Activated CD4-positive, alpha-beta T cell treated with anti-CD3 and anti-CD28 coated beads, Interleukin-2, amount 10 ng/mL, durations not matched to agents 24 days and 14 days (primary cell): Measurements from ENCODE around the gene SGSH. TPM values are rescaled to one million over a fixed set of nuclear protein-coding genes. Genes with fewer than 3 reads are reported as not detected.
"Not testable (repeated sequence)": the region's sequence is repeated elsewhere in the genome, so short reads cannot be mapped to it uniquely, and the experiment has no call there.

Experiments
- DNase-seq: peaks from one replicate; pipeline ENCODE4 v3.0.0; 2022
- H3K27ac Mint-ChIP-seq: one replicate; pipeline ENCODE4 v1.8.0; 2022; ENCODE audit warnings: mild to moderate bottlenecking, mixed read lengths
- H3K27me3 Mint-ChIP-seq: one replicate; pipeline ENCODE4 v1.8.0; 2022; ENCODE audit warnings: mixed read lengths
- H3K36me3 Mint-ChIP-seq: one replicate; pipeline ENCODE4 v1.8.0; 2022; ENCODE audit warnings: low read depth, mild to moderate bottlenecking, mixed read lengths
- H3K4me1 Mint-ChIP-seq: one replicate; pipeline ENCODE4 v1.8.0; 2021; ENCODE audit warnings: mixed read lengths
- H3K4me3 Mint-ChIP-seq: one replicate; pipeline ENCODE4 v1.8.0; 2022; ENCODE audit warnings: mild to moderate bottlenecking, moderate library complexity, mixed read lengths
- H3K9me3 Mint-ChIP-seq: one replicate; pipeline ENCODE4 v1.8.0; 2021; ENCODE audit warnings: mixed read lengths
- intact Hi-C: fragments of 100-400 bp; cut with micrococcal nuclease; formaldehyde crosslinking; loops from one replicate; pipeline ENCODE4 v1.15.1; 2023
- total RNA-seq: library from RNA; stranded (reverse); gene quantifications from 2 replicates; pipeline ENCODE4 v1.2.3, GENCODE V29; 2022

SGSH gene
- total RNA-seq, 1 donor from 2014 or later: 22.5 TPM

DNA sequence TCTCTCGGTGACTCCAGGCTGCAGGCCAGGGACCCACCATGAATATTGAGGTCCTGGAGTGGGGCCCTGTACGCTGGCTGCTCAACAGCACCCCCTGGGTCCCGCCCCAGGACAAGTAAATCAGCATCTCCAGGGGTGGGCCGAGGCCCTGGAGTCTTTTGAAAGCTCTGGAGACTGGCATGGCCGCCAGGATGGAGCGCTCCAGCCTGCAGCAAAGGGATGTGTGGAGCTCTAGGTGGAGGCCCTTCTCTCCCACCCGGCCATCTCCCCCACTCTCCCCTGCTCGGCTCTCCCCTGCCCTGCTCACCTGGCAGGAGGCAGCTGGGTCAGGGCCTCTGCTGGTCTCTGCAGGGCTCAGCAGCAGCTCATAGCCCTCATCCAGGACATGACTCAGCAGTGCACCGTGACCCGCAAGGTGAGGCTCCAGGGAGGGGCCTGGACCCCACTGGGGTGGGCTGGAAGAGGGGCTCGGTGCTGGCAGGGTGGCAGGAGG, 16.6 kb downstream of the SGSH start:
- Mint-ChIP-seq H3K27ac (no peak overlapping the region), H3K4me3 (no peak overlapping the region), H3K36me3 (no peaks in the 10 kb centered on the region), H3K9me3 (no peaks in the 10 kb centered on the region), H3K4me1 (no peaks in the 10 kb centered on the region), H3K27me3 (no peaks in the 10 kb centered on the region)
- intact Hi-C loops: no loop called here
- no peak for DNase-seq

DNA sequence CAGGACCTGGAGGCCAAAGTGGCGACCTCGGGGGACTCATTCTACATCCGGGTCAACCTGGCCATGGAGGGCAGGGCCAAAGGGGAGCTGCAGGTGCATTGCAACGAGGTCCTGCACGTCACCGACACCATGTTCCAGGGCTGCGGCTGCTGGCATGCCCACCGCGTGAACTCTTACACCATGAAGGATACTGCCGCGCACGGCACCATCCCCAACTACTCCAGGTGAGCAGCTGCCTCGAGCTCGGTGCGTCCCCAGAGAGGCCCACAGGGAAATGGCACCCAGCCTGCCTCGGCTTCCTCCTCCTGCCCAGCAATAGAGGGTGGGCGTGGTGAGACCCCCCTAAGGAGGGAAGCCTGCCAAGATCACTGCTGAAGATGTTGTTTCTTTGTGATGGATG, 17.9 kb downstream of the SGSH start:
- no peaks in the 10 kb centered on the region for H3K36me3 Mint-ChIP-seq
- no peak overlapping the region for H3K27ac Mint-ChIP-seq
- intact Hi-C loops: no loop called here
- no peaks in the 10 kb centered on the region for H3K4me1 Mint-ChIP-seq
- DNase-seq: no peak
- H3K27me3 Mint-ChIP-seq: no peaks in the 10 kb centered on the region
- no peaks in the 10 kb centered on the region for H3K9me3 Mint-ChIP-seq
- H3K4me3 Mint-ChIP-seq: no peak overlapping the region

- H3K4me1 Mint-ChIP-seq: no peaks in the 10 kb centered on the region
- no peaks in the 10 kb centered on the region for H3K36me3 Mint-ChIP-seq
- H3K9me3 Mint-ChIP-seq: no peaks in the 10 kb centered on the region
- DNase-seq: no peak
- intact Hi-C loops: no loop called here
- no peak overlapping the region for H3K27ac Mint-ChIP-seq
- H3K27me3 Mint-ChIP-seq: no peaks in the 10 kb centered on the region
- H3K4me3 Mint-ChIP-seq: no peak overlapping the region
These were observed 18.7 kb downstream of the SGSH start for GRCh38 chr17:80201446-80201845.

GRCh38 chr17:80199295-80199694, 20.8 kb downstream of the SGSH start:
- DNase-seq, intact Hi-C loops, H3K4me1 Mint-ChIP-seq, H3K27ac Mint-ChIP-seq, H3K36me3 Mint-ChIP-seq, H3K9me3 Mint-ChIP-seq, H3K4me3 Mint-ChIP-seq, H3K27me3 Mint-ChIP-seq: not testable (repeated sequence)

GRCh38 chr17:80198144-80198661, 21.9 kb downstream of the SGSH start:
- Mint-ChIP-seq H3K27ac (no peak overlapping the region), H3K27me3 (peaks cover 2% of the 10 kb centered on the region), H3K36me3 (no peaks in the 10 kb centered on the region), H3K9me3 (peaks cover 4% of the 10 kb centered on the region), H3K4me1 (no peaks in the 10 kb centered on the region), H3K4me3 (no peak overlapping the region)
- intact Hi-C loops: no loop called here
- DNase-seq: no peak

DNA sequence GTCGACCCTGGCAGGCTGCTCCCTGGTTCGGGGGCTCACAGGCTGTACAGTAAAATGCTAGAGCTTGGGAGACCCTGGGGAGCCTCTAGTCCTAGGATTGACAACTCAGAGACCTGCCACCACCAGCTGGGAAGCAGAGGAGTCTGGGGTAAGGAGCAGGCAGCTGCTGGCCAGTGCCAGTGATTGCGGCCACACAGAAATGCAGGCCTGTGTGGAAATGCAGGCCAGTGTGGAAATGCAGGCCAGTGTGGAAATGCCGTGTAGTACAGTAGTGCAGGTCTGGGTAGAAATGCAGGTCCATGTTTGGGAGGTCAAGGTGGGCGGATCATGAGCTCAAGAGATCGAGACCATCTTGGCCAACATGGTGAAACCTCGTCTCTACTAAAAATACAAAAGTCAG, 23.5 kb downstream of the SGSH start:
- intact Hi-C loops: loop anchor here (1.0 kb wide), 1 partner anchor 57 kb away; no protein-coding TSS in a partner anchor
- DNase-seq: no peak
- Mint-ChIP-seq H3K4me1 (no peaks in the 10 kb centered on the region), H3K36me3 (no peaks in the 10 kb centered on the region), H3K4me3 (no peak overlapping the region), H3K9me3 (peaks cover 4% of the 10 kb centered on the region), H3K27ac (no peak overlapping the region), H3K27me3 (peaks cover 5% of the 10 kb centered on the region)

DNA sequence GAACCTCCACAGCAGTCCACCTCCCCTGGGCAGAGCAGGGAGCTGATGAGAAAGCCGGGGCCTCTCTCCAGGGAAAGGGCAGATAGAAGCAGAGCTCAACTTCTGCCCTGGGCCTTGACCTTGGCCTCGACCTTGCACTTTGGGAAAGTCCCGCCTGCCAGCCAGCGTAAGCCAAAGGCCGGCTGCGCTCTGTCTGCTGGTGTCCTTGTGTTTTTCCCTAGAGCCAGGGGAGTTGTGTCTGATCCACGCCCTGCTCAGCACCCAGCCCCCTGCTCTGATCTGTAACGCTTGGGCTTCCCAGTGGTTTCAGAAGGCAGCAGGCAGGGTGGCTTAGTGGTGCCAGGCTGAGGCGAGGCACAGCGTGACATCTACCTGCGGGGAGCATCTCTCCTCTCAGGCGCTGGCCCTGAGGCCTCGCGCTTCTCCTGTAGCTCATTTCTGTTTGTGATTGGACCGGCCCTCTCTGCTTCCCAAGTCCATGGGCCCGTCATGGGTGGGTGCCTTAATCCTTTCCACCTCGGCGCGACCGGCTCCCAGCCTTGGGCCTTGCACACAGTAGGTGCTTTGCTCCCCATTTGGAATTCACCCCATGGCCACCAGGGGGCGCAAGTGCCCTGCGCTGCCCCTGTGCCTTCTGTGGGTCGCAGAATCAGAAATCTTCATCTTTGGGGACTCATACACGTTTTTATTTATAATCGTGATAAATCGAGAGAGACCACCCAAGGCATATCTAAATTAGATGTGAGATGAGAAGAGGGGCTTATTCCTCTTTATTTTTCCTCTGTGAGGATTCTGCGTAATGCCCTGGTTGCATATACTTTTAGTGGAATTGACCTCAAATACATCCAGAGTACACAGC, 24.2 kb downstream of the SGSH start:
- Mint-ChIP-seq H3K4me1 (no peaks in the 10 kb centered on the region), H3K27me3 (peaks cover 5% of the 10 kb centered on the region), H3K27ac (no peak overlapping the region), H3K4me3 (no peak overlapping the region), H3K36me3 (no peaks in the 10 kb centered on the region), H3K9me3 (peaks cover 4% of the 10 kb centered on the region)
- intact Hi-C loops: loop anchor here (1.0 kb wide), 1 partner anchor 57 kb away; no protein-coding TSS in a partner anchor
- DNase-seq: peak; percentile 86

DNA sequence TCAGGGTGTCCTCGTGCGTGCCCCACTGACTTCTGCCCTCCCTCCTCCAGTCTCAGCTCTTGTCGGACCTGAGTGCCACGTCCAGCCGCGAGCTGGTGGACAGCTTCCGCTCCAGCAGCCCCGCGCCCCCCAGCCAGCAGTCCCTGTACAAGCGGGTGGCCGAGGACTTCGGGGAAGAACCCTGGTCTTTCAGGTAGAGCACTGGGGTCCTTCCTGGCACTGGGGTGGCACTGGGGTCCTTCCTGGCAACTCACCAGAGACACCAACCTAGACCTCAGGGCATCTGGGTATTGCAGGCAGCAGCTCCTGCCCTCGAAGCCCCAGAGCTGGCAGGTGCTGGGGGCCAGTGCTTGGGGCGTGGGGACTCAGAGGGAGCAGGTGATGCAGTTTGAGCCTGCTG, 25.0 kb downstream of the SGSH start:
- Mint-ChIP-seq H3K36me3 (no peaks in the 10 kb centered on the region), H3K9me3 (peaks cover 4% of the 10 kb centered on the region), H3K4me1 (no peaks in the 10 kb centered on the region), H3K27me3 (peaks cover 5% of the 10 kb centered on the region), H3K4me3 (no peak overlapping the region), H3K27ac (no peak overlapping the region)
- no peak for DNase-seq
- intact Hi-C loops: no loop called here

- no peak overlapping the region for H3K4me3 Mint-ChIP-seq
- H3K27ac Mint-ChIP-seq: no peak overlapping the region
- H3K9me3 Mint-ChIP-seq: peaks cover 4% of the 10 kb centered on the region
- intact Hi-C loops: no loop called here
- H3K36me3 Mint-ChIP-seq: no peaks in the 10 kb centered on the region
- peak; percentile 52 for DNase-seq
- H3K4me1 Mint-ChIP-seq: no peaks in the 10 kb centered on the region
- peaks cover 5% of the 10 kb centered on the region for H3K27me3 Mint-ChIP-seq
These were observed 28.1 kb downstream of the SGSH start for GRCh38 chr17:80191865-80192661.

DNA sequence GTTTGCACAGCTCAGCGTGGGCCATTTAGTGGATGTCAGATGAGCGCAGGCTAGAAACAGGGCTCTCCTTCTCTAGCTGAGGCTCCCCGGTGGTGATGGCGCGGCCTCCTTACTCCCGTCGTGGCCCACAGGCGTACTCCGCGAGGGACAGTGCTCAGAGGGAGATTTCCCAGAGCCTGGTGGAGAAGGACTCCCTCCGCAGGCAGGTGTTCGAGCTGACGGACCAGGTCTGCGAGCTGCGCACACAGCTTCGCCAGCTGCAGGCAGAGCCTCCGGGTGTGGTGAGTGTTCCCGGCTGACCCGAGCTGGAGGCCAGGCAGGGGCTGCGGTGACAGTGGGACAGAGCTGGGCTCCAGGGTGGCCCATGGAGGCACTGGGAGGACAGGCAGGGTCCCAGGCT, 28.9 kb downstream of the SGSH start:
- intact Hi-C loops: no loop called here
- Mint-ChIP-seq H3K9me3 (peaks cover 4% of the 10 kb centered on the region), H3K27me3 (peaks cover 5% of the 10 kb centered on the region), H3K4me1 (no peaks in the 10 kb centered on the region), H3K27ac (no peak overlapping the region), H3K4me3 (no peak overlapping the region), H3K36me3 (no peaks in the 10 kb centered on the region)
- no peak for DNase-seq

DNA sequence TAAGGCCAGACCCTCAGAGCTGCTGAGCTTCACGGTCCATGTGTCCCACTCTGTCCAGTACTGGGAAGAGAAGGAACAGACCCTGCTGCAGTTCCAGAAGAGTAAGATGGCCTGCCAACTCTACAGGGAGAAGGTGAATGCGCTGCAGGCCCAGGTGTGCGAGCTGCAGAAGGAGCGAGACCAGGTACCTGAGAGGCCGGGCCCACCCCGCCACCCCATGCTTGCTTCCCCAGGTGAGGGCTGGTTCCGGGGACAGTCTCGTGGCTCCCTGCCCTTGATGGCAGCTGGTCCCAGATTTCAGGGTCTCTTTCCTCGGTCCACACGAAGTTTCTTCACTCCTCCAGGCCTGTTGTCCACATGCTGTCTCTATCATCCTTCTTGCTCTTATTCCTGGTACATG, 29.4 kb downstream of the SGSH start:
- intact Hi-C loops: no loop called here
- Mint-ChIP-seq H3K4me3 (no peak overlapping the region), H3K9me3 (peaks cover 4% of the 10 kb centered on the region), H3K27me3 (peaks cover 5% of the 10 kb centered on the region), H3K36me3 (no peaks in the 10 kb centered on the region), H3K4me1 (no peaks in the 10 kb centered on the region), H3K27ac (no peak overlapping the region)
- DNase-seq: no peak

- intact Hi-C loops: no loop called here
- H3K4me3 Mint-ChIP-seq: no peak overlapping the region
These were observed 30.5 kb downstream of the SGSH start for GRCh38 chr17:80189611-80190010.

GRCh38 chr17:80187515-80187941, 32.6 kb downstream of the SGSH start:
- DNase-seq: no peak
- Mint-ChIP-seq H3K9me3 (no peaks in the 10 kb centered on the region), H3K27me3 (peaks cover 6% of the 10 kb centered on the region), H3K27ac (no peak overlapping the region), H3K36me3 (no peaks in the 10 kb centered on the region), H3K4me1 (no peaks in the 10 kb centered on the region), H3K4me3 (no peak overlapping the region)
- intact Hi-C loops: no loop called here

More at GRCh38 chr17:80189611-80190010, 30.5 kb downstream of the SGSH start:
- peaks cover 4% of the 10 kb centered on the region for H3K9me3 Mint-ChIP-seq
- H3K27ac Mint-ChIP-seq: no peak overlapping the region
- H3K27me3 Mint-ChIP-seq: peaks cover 8% of the 10 kb centered on the region
- H3K4me1 Mint-ChIP-seq: no peaks in the 10 kb centered on the region
- no peaks in the 10 kb centered on the region for H3K36me3 Mint-ChIP-seq
- no peak for DNase-seq

DNA sequence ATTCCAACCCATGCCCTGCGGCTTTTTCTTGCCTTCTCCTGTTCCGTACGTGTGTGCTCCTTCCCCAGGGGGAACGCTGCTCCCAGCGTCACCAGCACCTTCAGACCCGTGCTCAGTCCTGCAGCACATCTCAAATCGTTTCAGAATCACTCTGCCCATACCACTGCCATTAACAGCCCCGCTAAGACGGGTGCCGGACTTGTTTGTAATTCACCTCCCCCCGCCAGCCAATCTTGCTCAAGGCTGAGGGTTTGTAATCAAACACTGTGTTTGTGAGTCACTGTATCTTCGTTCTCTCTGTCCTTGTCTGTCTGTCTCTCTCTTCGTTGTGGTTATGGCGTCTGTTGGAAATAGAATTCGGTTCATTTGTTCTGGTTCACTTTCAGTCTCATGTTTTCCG, 33.0 kb downstream of the SGSH start:
- H3K27me3 Mint-ChIP-seq: peaks cover 5% of the 10 kb centered on the region
- no peak overlapping the region for H3K27ac Mint-ChIP-seq
- no peak overlapping the region for H3K4me3 Mint-ChIP-seq
- no peak for DNase-seq
- H3K9me3 Mint-ChIP-seq: no peaks in the 10 kb centered on the region
- H3K4me1 Mint-ChIP-seq: no peaks in the 10 kb centered on the region
- intact Hi-C loops: no loop called here
- H3K36me3 Mint-ChIP-seq: no peaks in the 10 kb centered on the region
